Osteoblast (primary cell): ENCODE measurements around the gene MYBPC3. TPM values are rescaled to one million over a fixed set of nuclear protein-coding genes. Genes with fewer than 3 reads are reported as not detected.

Source experiments
- DNase-seq: peaks from one replicate; pipeline ENCODE4 v3.0.0; 2011; ENCODE audit warnings: low spot score, mixed read lengths; ENCODE audit not compliant: insufficient read length; ENCODE audit errors: missing footprints
- H2AFZ ChIP-seq: 2 replicates; pipeline ENCODE4 v1.6.0; 2011; ENCODE audit warnings: mild to moderate bottlenecking, low read length
- H3K27ac ChIP-seq: 2 replicates; pipeline ENCODE4 v1.5.1; 2011; ENCODE audit warnings: mild to moderate bottlenecking, low read depth, low read length, moderate library complexity
- H3K27me3 ChIP-seq: 2 replicates; pipeline ENCODE4 v1.6.0; 2012; ENCODE audit warnings: mild to moderate bottlenecking, control low read depth, inconsistent platforms, low read length, moderate library complexity; ENCODE audit not compliant: insufficient read depth
- H3K36me3 ChIP-seq: 2 replicates; pipeline ENCODE4 v1.5.1; 2011; ENCODE audit warnings: mild to moderate bottlenecking, low read length, control low read depth, moderate library complexity; ENCODE audit not compliant: insufficient read depth
- H3K4me1 ChIP-seq: 2 replicates; pipeline ENCODE4 v1.5.1; 2011; ENCODE audit warnings: mild to moderate bottlenecking, low read length, control low read depth, moderate library complexity; ENCODE audit not compliant: insufficient read depth
- H3K4me2 ChIP-seq: 2 replicates; pipeline ENCODE4 v1.6.0; 2011; ENCODE audit warnings: mild to moderate bottlenecking, low read length; ENCODE audit not compliant: insufficient read depth
- H3K4me3 ChIP-seq: fragments of 200-600 bp; sonication (generic); 3 replicates; pipeline ENCODE4 v1.5.1; 2012; ENCODE audit warnings: mild to moderate bottlenecking, low read length, inconsistent platforms; ENCODE audit not compliant: insufficient read depth
- H3K79me2 ChIP-seq: 2 replicates; pipeline ENCODE4 v1.6.0; 2012; ENCODE audit warnings: mild to moderate bottlenecking, low read length, control low read depth, inconsistent platforms; ENCODE audit not compliant: insufficient read depth
- H3K9me3 ChIP-seq: 2 replicates; pipeline ENCODE4 v1.5.1; 2011; ENCODE audit warnings: low read depth, low read length, control low read depth
- H4K20me1 ChIP-seq: 2 replicates; pipeline ENCODE4 v1.6.0; 2012; ENCODE audit warnings: mild to moderate bottlenecking, low read length, control low read depth; ENCODE audit not compliant: insufficient read depth
- CTCF ChIP-seq: IDR thresholded peaks from 2 replicates; pipeline ENCODE4 v1.5.1; 2011; ENCODE audit warnings: mild to moderate bottlenecking, low read depth, low read length, moderate library complexity; ENCODE audit errors: extremely low read depth
- total RNA-seq: library from RNA; depleted of rRNA; stranded (reverse); fragments of >200 nt; gene quantifications from 2 replicates; pipeline ENCODE4 v1.2.3, GENCODE V29; 2012

MYBPC3 gene
- total RNA-seq, 1 donor, result not detected

- Histone ChIP-seq H3K9me3 (no peaks in the 10 kb centered on the region), H3K4me3 (peak overlapping the region; percentile 69), H3K4me2 (peak overlapping the region; percentile 74), H3K36me3 (no peaks in the 10 kb centered on the region), H2AFZ (peak overlapping the region; percentile 51), H3K27me3 (no peaks in the 10 kb centered on the region), H3K4me1 (no peaks in the 10 kb centered on the region), H4K20me1 (no peaks in the 10 kb centered on the region), H3K79me2 (no peaks in the 10 kb centered on the region), H3K27ac (no peak overlapping the region)
- peak; percentile 95 for TF ChIP-seq CTCF
- DNase-seq, result peak; percentile 99
Measured at GRCh38 chr11:47355283-47356128, 3.0 kb upstream of the MYBPC3 start.

GRCh38 chr11:47354913-47355282 is 2.4 kb upstream of the MYBPC3 start:
- Histone ChIP-seq H3K36me3 (no peaks in the 10 kb centered on the region), H4K20me1 (no peaks in the 10 kb centered on the region), H3K4me3 (peak overlapping the region; percentile 69), H2AFZ (peak overlapping the region; percentile 77), H3K4me1 (no peaks in the 10 kb centered on the region), H3K9me3 (no peaks in the 10 kb centered on the region), H3K27ac (no peak overlapping the region), H3K27me3 (no peaks in the 10 kb centered on the region), H3K4me2 (peak overlapping the region; percentile 74), H3K79me2 (no peaks in the 10 kb centered on the region)
- no peak for TF ChIP-seq CTCF
- DNase-seq, result no peak

DNA sequence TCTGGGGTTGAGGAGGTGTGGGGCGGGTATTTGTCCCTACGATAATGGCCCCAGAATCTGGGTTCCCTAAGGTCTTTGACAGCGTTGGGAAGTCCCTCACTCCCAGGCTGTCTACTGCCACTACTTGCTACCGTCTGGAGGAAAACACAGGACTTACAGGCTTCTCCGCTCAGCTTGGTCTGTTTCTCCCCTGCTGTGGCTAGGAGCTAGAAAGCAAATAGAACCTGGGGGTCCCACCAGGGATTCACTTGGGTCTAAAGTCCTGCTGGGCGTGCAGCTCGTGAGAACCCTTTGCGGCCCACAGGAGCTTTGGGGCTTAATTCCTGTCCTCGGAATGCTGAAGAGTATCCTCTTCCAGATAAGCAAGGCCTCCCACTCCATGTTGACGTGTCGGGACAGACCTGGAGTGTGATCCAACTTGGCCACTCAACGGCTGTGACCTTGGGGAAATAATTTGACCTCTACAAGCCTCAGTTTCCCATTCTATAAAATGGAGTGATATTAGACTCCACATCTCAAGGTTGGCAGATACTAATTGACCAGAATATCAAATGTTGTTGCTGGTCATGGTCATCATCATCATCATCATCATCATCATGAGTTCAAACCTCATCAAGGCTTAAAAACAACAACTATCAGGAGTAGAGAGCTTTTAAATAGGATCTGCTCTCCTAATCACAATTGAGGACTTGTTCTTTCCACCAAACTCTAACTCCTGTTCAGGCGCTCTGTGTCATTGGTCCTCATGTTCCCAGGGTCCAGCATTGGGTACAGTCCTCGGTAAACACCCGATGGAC is 1.7 kb upstream of the MYBPC3 start:
- no peak for TF ChIP-seq CTCF
- peak overlapping the region; percentile 74 for H3K4me2 ChIP-seq

More for the DNA sequence above, 1.7 kb upstream of the MYBPC3 start:
- Histone ChIP-seq H3K9me3 (no peaks in the 10 kb centered on the region), H3K79me2 (no peaks in the 10 kb centered on the region), H3K4me3 (peak overlapping the region; percentile 69), H3K27ac (no peak overlapping the region), H3K4me1 (no peaks in the 10 kb centered on the region), H3K36me3 (no peaks in the 10 kb centered on the region), H2AFZ (peak overlapping the region; percentile 77), H3K27me3 (no peaks in the 10 kb centered on the region), H4K20me1 (no peaks in the 10 kb centered on the region)
- peak; percentile 81 for DNase-seq
